Ishikawa (cell line): ENCODE data around the gene C9.

Experiments
- EP300 ChIP-seq: IDR thresholded peaks from 2 replicates; pipeline ENCODE4 v1.6.1; 2012; ENCODE audit warnings: borderline replicate concordance
- MAX ChIP-seq: IDR thresholded peaks from 2 replicates; pipeline ENCODE4 v1.6.1; 2012
- TAF1 ChIP-seq: IDR thresholded peaks from 2 replicates; pipeline ENCODE4 v1.6.1; 2012; ENCODE audit warnings: low read depth, mild to moderate bottlenecking

- TF ChIP-seq MAX, result no peak
- no peak for TF ChIP-seq TAF1
- no peak for TF ChIP-seq EP300
Measured at GRCh38 chr5:39409033-39409432, 44.7 kb upstream of the C9 start.
